HG02642 (cell line): ENCODE results near the gene RNF111.

Experiments
- ATAC-seq: cut with Tn5 transposase; IDR thresholded peaks from one replicate; pipeline ENCODE4 v1.9.1; 2021; ENCODE audit warnings: mild to moderate bottlenecking; ENCODE audit not compliant: unreplicated experiment, poor library complexity

RNF111 gene

DNA sequence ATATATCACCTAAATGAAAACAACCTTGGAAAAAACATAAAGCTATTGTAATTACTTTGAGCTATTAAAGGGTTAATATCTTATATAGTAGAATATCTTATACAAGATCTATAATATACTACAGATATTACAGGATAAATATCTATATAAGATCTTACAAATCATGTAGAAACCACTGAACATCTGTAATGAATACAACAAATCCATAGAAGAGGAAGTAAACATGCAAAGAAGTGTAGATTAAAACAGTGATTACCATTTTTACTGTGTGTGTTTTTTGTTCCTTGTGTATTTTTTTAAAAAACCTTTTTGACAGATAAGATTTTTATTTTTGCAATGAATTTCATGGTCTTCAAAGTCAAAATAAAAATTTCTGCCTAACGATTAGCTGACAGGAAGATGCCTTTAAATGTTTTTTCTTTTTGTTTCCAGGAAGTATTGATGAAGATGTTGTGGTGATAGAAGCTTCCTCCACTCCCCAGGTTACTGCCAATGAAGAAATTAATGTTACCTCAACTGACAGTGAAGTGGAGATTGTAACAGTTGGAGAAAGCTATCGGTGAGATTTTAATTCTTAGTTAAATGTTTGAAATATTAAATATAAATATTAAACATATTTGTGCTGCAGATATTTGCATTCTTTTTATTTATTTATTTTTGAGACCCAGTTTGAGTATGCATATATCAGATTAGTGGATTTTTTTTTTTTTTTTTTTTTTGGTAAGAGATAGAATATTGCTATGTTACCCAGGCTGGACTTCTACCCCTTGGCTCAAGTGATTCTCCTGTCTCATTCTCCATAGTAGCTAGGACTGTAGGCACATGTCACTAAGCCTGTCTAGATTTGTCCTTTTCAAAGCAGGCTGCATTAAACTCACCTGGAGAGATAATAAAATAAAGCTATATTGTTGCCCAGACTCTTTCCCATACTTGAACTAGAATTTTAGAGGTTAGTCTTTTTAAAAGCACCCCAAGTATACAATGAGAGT is 64.7 kb downstream of the RNF111 start:
- ATAC-seq: no peak

GRCh38 chr15:59052915-59053407 is 65.5 kb downstream of the RNF111 start:
- no peak for ATAC-seq

DNA sequence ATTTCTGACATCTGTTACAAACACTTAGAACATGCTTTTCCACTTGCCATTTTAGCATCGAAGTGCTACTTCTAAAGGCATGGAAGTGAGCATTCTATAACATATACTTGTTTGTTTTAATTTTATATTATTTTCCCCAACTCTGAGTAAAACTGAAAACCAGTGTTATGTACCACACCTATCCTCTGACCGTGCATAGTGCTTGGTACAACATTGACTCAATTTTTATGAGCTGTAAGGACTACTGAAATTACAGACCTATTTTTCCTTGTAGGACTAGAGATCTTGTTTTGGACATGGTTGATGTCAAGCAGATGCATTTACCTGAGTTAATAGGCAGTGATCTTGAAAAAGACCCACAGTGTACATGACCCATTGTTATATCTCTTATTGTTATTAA is 66.0 kb downstream of the RNF111 start:
- ATAC-seq: no peak

GRCh38 chr15:59059076-59059597 is 71.7 kb downstream of the RNF111 start:
- ATAC-seq: no peak

- no peak for ATAC-seq
Observed at GRCh38 chr15:59060348-59060747, 72.9 kb downstream of the RNF111 start.

DNA sequence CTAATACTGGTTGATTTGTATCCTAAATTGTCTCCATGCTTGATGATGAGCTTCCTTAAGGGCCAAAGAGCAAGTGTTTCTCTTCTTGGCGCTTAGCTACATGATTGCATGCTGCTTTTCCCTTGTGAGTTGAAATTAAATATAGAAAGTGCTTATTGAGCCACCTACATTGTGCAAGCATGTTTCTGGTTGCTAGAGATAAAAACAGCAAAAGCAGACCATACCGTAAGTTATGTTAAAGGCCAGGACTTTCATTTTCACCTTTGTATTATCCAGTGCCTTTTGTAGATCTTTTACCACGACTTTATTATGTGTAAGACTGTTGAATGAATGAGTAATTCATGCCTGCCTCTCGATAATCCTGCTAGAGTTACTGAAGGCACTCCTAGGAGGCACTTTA is 75.6 kb downstream of the RNF111 start:
- ATAC-seq: no peak

- no peak for ATAC-seq
Observed at GRCh38 chr15:59069430-59069829, 82.0 kb downstream of the RNF111 start.

DNA sequence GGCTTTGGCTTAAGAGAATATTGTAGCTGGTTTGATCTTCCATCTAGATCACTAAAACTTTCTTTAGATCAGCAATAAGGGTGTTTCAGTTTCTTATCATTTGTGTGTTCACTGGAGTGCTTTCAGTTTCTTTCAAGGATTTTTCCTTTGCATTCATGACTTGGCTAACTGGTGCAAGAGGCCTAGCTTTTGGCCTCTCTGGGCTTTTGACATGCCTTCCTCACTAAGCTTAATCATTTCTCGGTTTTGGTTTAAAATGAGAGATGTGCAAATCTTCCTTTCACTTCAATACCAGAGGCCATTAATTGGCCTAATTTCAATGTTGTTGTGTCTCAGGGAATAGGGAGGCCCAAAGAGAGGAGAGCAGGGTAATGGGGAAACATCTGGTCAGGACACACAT is 87.1 kb downstream of the RNF111 start:
- no peak for ATAC-seq

- ATAC-seq: no peak
Observed at GRCh38 chr15:59087731-59088130, 100.3 kb downstream of the RNF111 start.

DNA sequence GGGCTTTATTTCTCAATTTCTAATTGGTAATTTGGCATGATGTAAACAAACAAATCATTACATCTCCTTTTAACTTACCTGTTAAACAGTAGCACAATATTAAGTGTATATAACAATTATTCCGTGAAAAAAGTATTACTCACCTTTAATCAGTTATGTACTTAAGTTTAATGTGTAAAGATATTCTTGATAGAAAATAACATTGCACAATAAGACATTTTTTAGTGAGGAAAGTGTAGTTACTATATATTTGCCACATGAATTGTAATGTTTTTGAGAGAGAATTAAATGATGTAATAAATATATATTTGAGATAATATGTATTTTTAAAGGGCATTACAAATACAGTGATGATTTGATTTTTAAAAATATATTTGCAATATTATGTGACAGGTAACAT is 106.6 kb downstream of the RNF111 start:
- ATAC-seq: no peak

DNA sequence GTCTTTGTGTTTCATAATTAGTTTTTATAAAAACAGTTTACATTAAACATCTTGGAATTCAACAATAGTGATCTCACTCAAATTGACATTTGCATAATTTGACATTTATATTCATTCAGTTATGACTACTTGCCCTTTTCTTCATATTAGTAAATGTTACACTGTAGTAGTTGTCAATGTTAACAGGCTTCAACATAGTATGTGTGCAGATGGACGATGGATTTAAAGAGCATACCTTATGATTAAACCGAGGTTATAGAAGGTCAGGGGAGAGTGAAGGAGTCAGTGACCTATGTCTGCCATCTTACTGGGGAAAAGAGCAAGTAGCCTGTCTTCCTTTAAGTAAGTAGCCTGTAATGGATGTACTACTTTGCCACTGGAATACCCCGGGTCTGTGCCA is 109.0 kb downstream of the RNF111 start:
- ATAC-seq: no peak

DNA sequence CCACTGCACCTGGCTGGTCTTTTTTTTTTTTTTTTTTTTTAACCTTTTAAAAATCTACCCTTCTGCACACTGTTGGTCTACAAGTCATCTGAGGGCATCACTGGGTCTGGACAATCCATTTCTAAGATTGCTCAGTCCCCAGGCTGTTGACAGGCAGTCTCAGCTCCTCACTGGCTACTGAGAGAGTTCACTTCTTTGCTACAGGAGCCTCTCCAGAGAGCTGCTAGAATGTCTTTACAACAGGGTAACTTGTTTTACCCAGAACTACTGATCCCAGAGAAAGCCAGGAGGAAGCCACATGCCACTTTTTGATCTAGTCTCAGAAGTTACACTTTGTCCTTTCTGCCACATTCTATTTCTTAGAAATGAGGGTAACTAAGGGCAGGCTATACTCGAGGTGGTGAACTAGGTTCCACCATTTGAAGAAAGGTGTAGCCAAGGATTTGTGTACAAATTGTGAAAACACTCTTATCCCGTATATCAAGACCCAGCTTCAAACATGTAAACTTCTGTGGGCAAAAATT is 111.8 kb downstream of the RNF111 start:
- no peak for ATAC-seq

DNA sequence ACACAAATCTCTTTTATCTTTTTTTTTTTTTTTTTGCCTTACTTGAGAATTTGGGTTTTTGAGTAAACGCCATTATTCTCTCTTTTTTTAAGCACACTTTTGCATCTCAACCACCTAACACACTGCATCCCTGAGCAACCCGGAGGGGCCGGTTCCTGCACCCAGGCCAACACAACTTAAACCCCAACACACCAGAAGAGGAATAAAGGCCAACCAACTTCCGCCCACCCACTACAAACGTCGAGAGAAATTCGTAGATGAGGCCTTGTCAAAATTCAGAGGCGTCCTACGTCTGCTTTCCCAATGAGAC is 117.1 kb downstream of the RNF111 start:
- ATAC-seq: peak; percentile 20

GRCh38 chr15:59104912-59105732 is 117.7 kb downstream of the RNF111 start, which contains the start of gene CCNB2:
CCNB2 (plus strand) TSS chr15:59105146; CDS start chr15:59105269, 123 bp downstream.
- peak; percentile 99 for ATAC-seq

GRCh38 chr15:59105854-59106253 is 118.4 kb downstream of the RNF111 start:
- no peak for ATAC-seq

DNA sequence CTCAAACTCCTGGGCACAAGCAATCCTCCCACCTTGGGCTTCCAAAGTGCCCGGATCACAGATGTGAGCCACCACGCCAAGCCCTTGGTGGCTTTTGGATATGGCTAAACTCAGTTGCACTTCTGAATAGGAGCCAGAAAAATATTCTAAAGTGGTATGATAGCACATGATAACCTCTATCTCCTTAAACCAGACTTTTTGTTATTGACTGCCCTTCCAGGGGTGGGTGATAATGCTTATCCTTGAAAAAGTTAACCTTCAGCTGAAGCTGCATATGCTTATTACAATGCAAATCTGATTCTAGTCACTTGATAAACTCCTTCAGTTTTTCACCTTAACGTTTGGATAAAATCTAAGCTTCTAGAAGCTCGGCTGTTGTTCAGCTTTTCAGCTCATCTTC is 123.8 kb downstream of the RNF111 start:
- no peak for ATAC-seq

DNA sequence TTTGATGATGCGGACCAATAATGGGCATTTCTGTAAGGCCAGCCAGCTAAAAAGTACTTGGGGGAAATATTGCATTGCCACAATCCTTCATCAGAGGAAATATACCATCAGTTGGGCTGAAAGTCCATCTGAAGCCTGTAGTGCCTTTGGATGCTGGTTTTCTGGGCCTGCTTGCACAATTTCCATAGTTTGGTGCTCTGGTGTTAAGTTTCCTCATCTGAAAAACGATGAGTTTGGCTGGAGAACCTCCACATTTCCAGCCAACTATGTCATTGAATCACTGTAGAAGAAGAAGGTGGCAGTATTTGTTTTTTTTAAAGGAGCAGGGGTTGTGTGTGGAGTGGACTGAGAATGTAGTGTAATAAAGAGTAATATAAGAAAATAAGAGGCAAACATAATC is 127.6 kb downstream of the RNF111 start:
- no peak for ATAC-seq

- ATAC-seq: no peak
Observed at GRCh38 chr15:59116141-59116540, 128.7 kb downstream of the RNF111 start.

DNA sequence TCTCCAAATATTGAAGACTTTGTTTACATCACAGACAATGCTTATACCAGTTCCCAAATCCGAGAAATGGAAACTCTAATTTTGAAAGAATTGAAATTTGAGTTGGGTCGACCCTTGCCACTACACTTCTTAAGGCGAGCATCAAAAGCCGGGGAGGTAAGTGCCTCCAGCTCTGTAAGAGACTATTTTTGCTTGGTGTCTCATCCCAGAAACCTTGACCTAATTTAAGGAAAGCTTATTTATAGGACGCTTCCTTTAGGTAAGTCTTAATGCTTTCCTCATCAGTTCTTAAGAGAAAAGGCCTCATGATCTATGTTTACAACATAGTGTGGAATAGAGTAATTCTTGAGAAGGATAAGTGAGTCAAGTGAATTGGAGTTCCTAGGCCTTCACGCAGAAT is 129.3 kb downstream of the RNF111 start:
- no peak for ATAC-seq

- ATAC-seq: no peak
Observed at GRCh38 chr15:59119625-59120024, 132.2 kb downstream of the RNF111 start.

DNA sequence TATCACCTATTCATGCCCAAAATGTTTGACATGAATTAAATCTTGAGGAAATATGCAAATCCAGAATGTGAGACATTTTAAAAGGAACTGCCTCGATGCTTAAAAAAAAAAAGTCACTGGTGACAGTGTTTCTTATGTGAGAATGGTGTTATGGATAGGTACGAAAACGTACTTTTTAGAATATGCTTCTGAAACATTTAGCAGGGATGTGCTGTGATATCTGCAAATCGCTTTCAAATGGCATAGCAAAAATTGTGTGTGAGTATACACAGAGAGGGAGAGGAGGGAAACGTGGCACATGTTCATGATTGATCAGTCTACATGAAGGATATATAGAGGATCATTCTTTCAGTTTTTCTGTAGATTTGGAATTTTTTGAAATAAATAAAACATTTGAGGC is 133.5 kb downstream of the RNF111 start:
- ATAC-seq: no peak
